ENCODE results near the gene IP6K2.

The IP6K2 gene

DNA sequence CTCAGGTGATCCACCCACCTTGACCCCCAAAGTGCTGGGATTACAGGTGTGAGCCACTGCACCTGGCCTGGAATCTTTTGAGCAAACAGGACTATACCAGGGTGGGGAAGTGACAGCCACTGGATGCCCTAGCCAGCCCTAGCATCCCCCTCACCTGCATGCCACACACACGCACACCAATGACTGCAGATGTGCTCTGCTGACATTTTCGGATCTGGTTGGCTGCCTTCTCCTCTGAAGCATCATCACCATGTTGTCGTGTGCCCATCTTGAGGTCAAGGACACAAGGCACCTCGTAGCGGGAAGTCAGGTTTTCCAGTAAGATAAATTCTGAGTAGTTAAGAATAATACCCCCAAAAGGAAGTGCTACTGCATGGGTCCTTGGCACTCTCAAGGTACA is 27.6 kb downstream of the IP6K2 start:
- no peak for DNase-seq (ENCODE audit: extremely low read depth, low read depth)
- no peak for TF ChIP-seq CTCF (IDR thresholded peaks at IDR 0.05; ENCODE audit: low read depth, low read length, missing control alignments)

GRCh38 chr3:48688737-48689075 is 28.3 kb downstream of the IP6K2 start:
- no peak overlapping the region for H3K4me3 ChIP-seq (replicated peaks; ENCODE audit: low read depth, low read length)
- TF ChIP-seq CTCF (IDR thresholded peaks at IDR 0.05; ENCODE audit: low read depth, low read length, missing control alignments): no peak
- DNase-seq (ENCODE audit: extremely low read depth, low read depth): no peak

More for the DNA sequence above, 27.6 kb downstream of the IP6K2 start:
- H3K4me3 ChIP-seq (replicated peaks; ENCODE audit: low read depth, low read length): no peak overlapping the region

DNA sequence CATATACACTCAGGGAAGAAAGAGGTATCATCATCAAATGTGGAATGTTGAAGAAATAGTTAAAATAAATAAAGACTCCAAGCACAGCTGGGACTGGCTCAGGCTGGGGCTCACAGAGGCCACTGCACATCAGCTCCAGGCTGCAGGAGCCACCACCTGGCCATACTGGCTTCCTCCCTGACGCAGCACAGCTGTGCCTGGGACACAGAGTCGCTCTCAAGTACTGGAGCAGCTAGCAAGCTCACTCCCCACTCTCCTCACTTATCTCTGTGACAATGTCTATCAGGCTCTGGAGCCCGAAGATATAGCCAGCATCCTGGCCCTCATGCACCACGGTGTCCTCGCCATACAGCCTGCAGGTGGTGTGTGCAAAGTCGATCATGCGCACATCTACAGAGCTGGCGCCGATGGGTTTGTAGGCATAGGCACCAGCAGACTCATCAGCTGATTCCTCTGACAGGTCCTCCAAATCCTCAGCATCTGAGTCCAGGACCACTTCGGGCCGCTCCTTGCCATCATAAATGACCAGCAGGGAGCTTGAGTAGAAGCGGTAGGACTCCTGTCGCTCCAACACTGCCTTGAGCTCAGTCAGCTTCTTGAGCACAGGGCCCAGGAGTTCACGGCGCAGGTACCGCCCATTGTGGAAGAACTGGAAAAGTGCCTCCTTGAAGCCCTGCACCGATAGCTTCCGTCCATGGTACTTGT is 28.8 kb downstream of the IP6K2 start:
- H3K4me3 ChIP-seq (replicated peaks; ENCODE audit: low read depth, low read length): no peak overlapping the region
- TF ChIP-seq CTCF (IDR thresholded peaks at IDR 0.05; ENCODE audit: low read depth, low read length, missing control alignments): no peak
- DNase-seq (ENCODE audit: extremely low read depth, low read depth): no peak

GRCh38 chr3:48687220-48687678 is 29.8 kb downstream of the IP6K2 start:
- no peak for DNase-seq (ENCODE audit: extremely low read depth, low read depth)
- H3K4me3 ChIP-seq (replicated peaks; ENCODE audit: low read depth, low read length): no peak overlapping the region
- no peak for TF ChIP-seq CTCF (IDR thresholded peaks at IDR 0.05; ENCODE audit: low read depth, low read length, missing control alignments)

- peak overlapping the region; percentile 83; the same call in 1 of the 2 replicates for H3K4me3 ChIP-seq (replicated peaks; ENCODE audit: low read depth, low read length)
- no peak for DNase-seq (ENCODE audit: extremely low read depth, low read depth)
- TF ChIP-seq CTCF (IDR thresholded peaks at IDR 0.05; ENCODE audit: low read depth, low read length, missing control alignments): no peak
Observed at GRCh38 chr3:48686538-48687219, 30.3 kb downstream of the IP6K2 start.

GRCh38 chr3:48685603-48686511 is 31.2 kb downstream of the IP6K2 start, which contains the start of gene NCKIPSD:
TSS of gene NCKIPSD (minus strand) at chr3:48685915. CDS start at chr3:48685807, 108 bp downstream.
- H3K4me3 ChIP-seq (replicated peaks; ENCODE audit: low read depth, low read length): peak within 1 kb of the TSS; percentile 83
- no peak for DNase-seq (ENCODE audit: extremely low read depth, low read depth)
- peak; percentile 72 for TF ChIP-seq CTCF (IDR thresholded peaks at IDR 0.05; ENCODE audit: low read depth, low read length, missing control alignments)
